Lower leg skin (tissue), 4 donors: ENCODE measurements around the gene DSCAML1. TPM values are rescaled to one million over a fixed set of nuclear protein-coding genes. Genes with fewer than 3 reads are reported as not detected.

ENCODE experiments used
- DNase-seq, 2 donors: peaks; one replicate each; pipeline ENCODE4 v3.0.0-alpha.2; 2019; ENCODE audit warnings: low spot score in 2 of 2
- H3K4me3 ChIP-seq: fragments of 200-600 bp; sonication (generic); 2 replicates; pipeline ENCODE4 v1.5.1; 2017; ENCODE audit warnings: mild to moderate bottlenecking, low read depth; ENCODE audit not compliant: poor library complexity, severe bottlenecking
- POLR2A ChIP-seq, 2 donors: fragments of 450-650 bp; IDR thresholded peaks; one replicate each; pipeline ENCODE4 v1.6.1; 2016 to 2017; ENCODE audit warnings: antibody characterized with exemption in 2 of 2, mild to moderate bottlenecking in 1 of 2, moderate library complexity in 1 of 2
- WGBS, 2 donors: methylation state at CpG; one replicate each; pipeline ENCODE4 v1.1.5; 2018; 5-methylcytosine and 5-hydroxymethylcytosine counted together
- intact Hi-C: fragments of 100-400 bp; cut with DNase I; formaldehyde crosslinking; loops from one replicate; pipeline ENCODE4 v1.15.0; 2023; ENCODE audit warnings: low total_unique reads
- total RNA-seq, 4 donors: library from RNA; depleted of rRNA; stranded (reverse); fragments of >200 nt; gene quantifications; one replicate each; pipeline ENCODE4 v1.1.0, GENCODE V29; 2016
- TF ChIP-seq, protein P1 (sequence below), 3 donors: fragments of 450-650 bp; IDR thresholded peaks; one replicate each; pipeline ENCODE4 v1.5.1; 2016; ENCODE audit warnings: antibody characterized with exemption in 3 of 3, mild to moderate bottlenecking in 3 of 3, moderate library complexity in 2 of 3

The DSCAML1 gene
- total RNA-seq, 4 donors from 2014 or later = 0.07 to 0.13 (median 0.08) TPM

DNA sequence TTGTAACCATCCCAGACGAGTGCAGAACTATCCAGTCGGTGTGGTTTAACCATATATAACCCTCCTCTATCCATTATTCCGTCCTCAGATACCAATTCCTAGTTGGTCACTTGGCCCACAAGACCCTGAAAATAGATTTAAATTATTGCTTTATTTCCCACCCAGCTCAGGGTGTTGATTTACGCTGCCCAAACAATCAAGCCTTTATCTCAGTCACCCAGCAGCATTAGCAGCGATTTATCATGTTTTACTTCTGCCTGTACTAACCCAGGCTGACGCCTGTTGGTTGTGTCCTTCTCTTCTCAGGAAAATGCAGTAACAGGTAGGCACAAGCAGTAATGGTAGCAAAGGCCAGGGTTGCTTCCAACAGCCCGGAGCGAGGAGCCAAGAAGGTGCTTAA is 81.2 kb downstream of the DSCAML1 start:
- TF ChIP-seq, protein P1, sequence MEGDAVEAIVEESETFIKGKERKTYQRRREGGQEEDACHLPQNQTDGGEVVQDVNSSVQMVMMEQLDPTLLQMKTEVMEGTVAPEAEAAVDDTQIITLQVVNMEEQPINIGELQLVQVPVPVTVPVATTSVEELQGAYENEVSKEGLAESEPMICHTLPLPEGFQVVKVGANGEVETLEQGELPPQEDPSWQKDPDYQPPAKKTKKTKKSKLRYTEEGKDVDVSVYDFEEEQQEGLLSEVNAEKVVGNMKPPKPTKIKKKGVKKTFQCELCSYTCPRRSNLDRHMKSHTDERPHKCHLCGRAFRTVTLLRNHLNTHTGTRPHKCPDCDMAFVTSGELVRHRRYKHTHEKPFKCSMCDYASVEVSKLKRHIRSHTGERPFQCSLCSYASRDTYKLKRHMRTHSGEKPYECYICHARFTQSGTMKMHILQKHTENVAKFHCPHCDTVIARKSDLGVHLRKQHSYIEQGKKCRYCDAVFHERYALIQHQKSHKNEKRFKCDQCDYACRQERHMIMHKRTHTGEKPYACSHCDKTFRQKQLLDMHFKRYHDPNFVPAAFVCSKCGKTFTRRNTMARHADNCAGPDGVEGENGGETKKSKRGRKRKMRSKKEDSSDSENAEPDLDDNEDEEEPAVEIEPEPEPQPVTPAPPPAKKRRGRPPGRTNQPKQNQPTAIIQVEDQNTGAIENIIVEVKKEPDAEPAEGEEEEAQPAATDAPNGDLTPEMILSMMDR (IDR thresholded peaks at IDR 0.05) = no peak
- no peak for TF ChIP-seq POLR2A (IDR thresholded peaks at IDR 0.05)
- intact Hi-C loops = no loop called here
- WGBS, 2 donors = 66 to 78% methylated on average over 8 of the region's 8 CpGs
- no peak for DNase-seq
- H3K4me3 ChIP-seq = no peak overlapping the region

DNA sequence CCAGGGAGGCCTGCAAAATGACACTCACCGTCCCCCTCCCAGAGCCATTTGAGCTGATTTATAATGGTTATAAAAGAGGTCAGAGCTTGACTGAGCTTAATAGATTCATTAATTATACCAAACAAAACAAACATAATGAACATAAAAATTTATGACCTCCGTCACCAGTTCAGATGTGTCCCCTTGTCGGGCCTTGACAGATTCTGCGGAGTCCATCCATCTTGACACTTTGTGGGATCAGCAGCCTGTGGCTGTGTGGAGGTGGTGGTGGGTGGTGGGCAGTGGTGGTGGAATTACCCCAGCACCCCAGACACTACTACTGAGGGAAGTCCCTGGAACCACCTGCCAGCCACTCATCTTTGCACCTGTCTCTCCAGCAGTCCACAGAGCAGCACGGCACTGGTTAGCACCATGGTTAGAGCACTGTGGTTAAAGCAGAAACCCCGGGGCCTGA is 83.5 kb downstream of the DSCAML1 start:
- no peak for DNase-seq
- no peak overlapping the region for H3K4me3 ChIP-seq
- intact Hi-C loops = no loop called here
- TF ChIP-seq POLR2A (IDR thresholded peaks at IDR 0.05) = no peak
- TF ChIP-seq, protein P1 (IDR thresholded peaks at IDR 0.05) = no peak
- 82 to 89% methylated on average over 6 of the region's 6 CpGs for WGBS, 2 donors

DNA sequence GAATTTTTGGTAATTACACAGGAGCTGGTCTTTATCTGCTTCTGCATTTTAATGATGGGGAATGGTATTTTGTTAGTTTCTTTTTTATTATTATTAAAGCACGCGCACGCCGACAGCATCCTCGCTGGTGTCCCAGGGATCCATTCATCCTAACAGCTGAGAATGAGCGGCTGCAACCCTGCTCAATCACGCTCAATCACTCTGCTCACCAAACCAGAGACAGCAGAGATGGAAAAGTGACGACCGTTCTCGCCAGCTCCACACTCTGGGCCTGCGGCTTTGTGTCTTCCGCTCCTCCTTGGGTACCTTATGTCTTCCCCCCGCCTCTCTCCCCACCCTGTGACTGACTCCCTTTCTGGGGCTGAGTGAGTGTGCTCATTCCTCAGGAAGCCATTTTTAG is 84.5 kb downstream of the DSCAML1 start:
- WGBS, 2 donors = 90 to 92% methylated on average over 13 of the region's 13 CpGs
- intact Hi-C loops = no loop called here
- no peak overlapping the region for H3K4me3 ChIP-seq
- no peak for DNase-seq
- no peak for TF ChIP-seq POLR2A (IDR thresholded peaks at IDR 0.05)
- TF ChIP-seq, protein P1 (IDR thresholded peaks at IDR 0.05) = no peak

DNA sequence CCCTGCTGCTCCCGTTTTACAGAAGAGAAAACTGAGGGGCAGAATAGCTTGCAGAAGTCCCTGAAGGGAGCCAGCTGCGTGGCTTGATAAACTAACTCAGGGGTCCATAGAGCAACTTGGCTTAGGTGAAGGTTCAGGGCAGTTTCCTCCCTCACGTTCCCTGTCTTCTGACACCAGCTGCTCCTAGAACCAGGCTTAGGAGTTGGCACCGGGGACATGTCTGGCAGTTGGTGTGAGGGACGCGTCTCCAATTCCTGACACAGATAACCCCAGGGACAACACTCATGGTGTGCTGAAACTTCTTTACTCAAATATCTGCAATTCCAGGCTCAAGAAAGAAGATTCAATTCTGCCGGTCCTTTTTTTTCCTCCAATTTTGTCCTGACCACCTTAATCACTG is 85.7 kb downstream of the DSCAML1 start:
- TF ChIP-seq, protein P1 (IDR thresholded peaks at IDR 0.05) = no peak
- no peak for TF ChIP-seq POLR2A (IDR thresholded peaks at IDR 0.05)
- H3K4me3 ChIP-seq = no peak overlapping the region
- 74 to 81% methylated on average over 7 of the region's 7 CpGs for WGBS, 2 donors
- intact Hi-C loops = no loop called here
- no peak for DNase-seq

DNA sequence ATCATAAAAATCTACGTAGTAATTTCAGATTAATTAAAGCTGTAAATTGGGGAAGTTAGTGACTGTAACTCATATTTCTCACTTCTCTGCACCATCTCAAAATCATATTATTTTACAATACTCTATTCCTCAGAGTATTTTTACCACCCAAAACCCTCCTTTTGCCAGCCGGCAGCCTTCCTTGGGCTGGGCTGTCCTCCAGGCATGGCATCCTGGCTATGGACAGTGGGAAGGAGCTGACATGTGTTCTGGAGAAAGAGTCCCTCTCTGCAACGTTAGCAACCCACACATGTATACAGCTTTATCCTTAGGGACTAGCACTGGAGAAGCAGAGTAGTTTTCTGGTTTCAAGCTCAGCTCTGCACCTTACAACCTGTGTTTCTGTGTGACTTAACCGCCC is 86.8 kb downstream of the DSCAML1 start:
- WGBS, 2 donors = 65 to 71% methylated on average over 4 of the region's 4 CpGs
- H3K4me3 ChIP-seq = no peak overlapping the region
- TF ChIP-seq POLR2A (IDR thresholded peaks at IDR 0.05) = no peak
- TF ChIP-seq, protein P1 (IDR thresholded peaks at IDR 0.05) = no peak
- DNase-seq = no peak
- intact Hi-C loops = no loop called here

DNA sequence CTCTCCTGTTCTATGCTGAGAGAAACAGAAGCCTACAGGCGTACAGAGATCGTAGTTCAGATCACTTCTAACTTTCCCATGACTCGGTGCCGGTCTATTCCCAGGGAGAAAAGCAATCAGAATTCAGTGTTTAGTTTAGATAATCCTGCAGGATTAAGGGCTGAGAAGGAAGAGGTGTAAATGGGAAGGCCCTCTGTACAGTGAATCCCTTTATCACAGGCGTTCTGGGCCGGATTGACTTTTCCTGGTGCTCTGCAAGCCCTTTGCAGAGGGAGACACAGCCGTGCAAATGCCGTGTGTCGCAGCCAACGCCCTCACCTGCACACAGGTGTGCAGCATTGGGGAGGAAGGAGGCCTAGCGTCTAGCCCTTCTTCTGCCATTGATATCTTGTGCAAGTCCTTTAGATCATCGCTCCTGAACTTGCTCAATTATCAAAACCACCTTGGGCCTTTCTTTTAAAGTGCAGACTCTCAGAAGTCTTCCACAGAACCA is 90.6 kb downstream of the DSCAML1 start:
- TF ChIP-seq POLR2A (IDR thresholded peaks at IDR 0.05) = no peak
- TF ChIP-seq, protein P1 (IDR thresholded peaks at IDR 0.05) = no peak
- no peak for DNase-seq
- intact Hi-C loops = no loop called here
- no peak overlapping the region for H3K4me3 ChIP-seq
- WGBS, 2 donors = 90% methylated on average over 12 of the region's 12 CpGs
